ENCODE results near the gene LGI1. TPM values are rescaled to one million over a fixed set of nuclear protein-coding genes. Genes with fewer than 3 reads are reported as not detected.

The LGI1 gene
- total RNA-seq, 1 donor from 2014 or later = not detected

- no peak for DNase-seq (ENCODE audit: low read depth)
- TF ChIP-seq CTCF (conservative IDR thresholded peaks at IDR 0.05; ENCODE audit: low read depth, low read length) = no peak
- H3K4me3 ChIP-seq (ENCODE audit: low read depth, low read length) = no peak overlapping the region
Observed at GRCh38 chr10:93841961-93842360, 84.2 kb downstream of the LGI1 start.

GRCh38 chr10:93844979-93845626 is 87.4 kb downstream of the LGI1 start:
- no peak overlapping the region for H3K4me3 ChIP-seq (ENCODE audit: low read depth, low read length)
- no peak for DNase-seq (ENCODE audit: low read depth)
- no peak for TF ChIP-seq CTCF (conservative IDR thresholded peaks at IDR 0.05; ENCODE audit: low read depth, low read length)

Other genes with a start within 250 kb of the LGI1 start
- not detected in 2 replicates for gene FFAR4, start 191.3 kb upstream of the LGI1 start, total RNA-seq
- 2.4 and 2.7 TPM in 2 replicates for gene RBP4, start 156.7 kb upstream of the LGI1 start, total RNA-seq
- gene PDE6C, start 145.4 kb upstream of the LGI1 start, total RNA-seq = not detected in 2 replicates
- gene FRA10AC1, start 55.3 kb upstream of the LGI1 start, total RNA-seq = 3.7 and 4.4 TPM in 2 replicates
- gene SLC35G1, start 136.0 kb downstream of the LGI1 start, total RNA-seq = 4.7 and 6.0 TPM in 2 replicates
- gene PLCE1, start 236.0 kb downstream of the LGI1 start, total RNA-seq = 1.2 and 2.2 TPM in 2 replicates

All from epithelial cell of proximal tubule (primary cell).